HepG2 (cell line): ENCODE measurements around the gene YIF1A. TPM values are rescaled to one million over a fixed set of nuclear protein-coding genes. Genes with fewer than 3 reads are reported as not detected.

Experiments used
- ATAC-seq: fragments of 200-7000 bp; cut with Tn5 transposase; 3 replicates; pipeline ENCODE4 v1.9.1; 2020; ENCODE audit warnings: mild to moderate bottlenecking, moderate library complexity
- BruUV-seq: library from RNA; stranded (reverse); fragments of 400-500 nt; replicated peaks from 2 replicates; lab custom pipeline; 2021; lab: Mats Ljungman, UMichigan
- CTCF ChIA-PET: fragments of 300-600 bp; formaldehyde crosslinking; extraction: SDS; loops from one replicate; lab custom pipeline; 2021; ENCODE audit warnings: low total read pairs, inconsistent platforms, low intra/inter-chr PET ratio; lab: Yijun Ruan, JAX
- POLR2A ChIA-PET: fragments of 350-600 bp; sonication (Branson Sonifier 250); formaldehyde crosslinking; loops from one replicate; lab custom pipeline; 2020; ENCODE audit warnings: antibody characterized with exemption, inconsistent platforms; lab: Yijun Ruan, JAX
- DNase-seq: peaks from one replicate; pipeline ENCODE4 v3.0.0-alpha.2; 2015; ENCODE audit warnings: low spot score
- FAIRE-seq: peaks from 3 replicates; lab custom pipeline; 2011; peaks lifted over from hg19 to GRCh38; lab: Jason Lieb, UNC
- H2AFZ ChIP-seq: one replicate; pipeline ENCODE4 v1.6.1; 2011; ENCODE audit warnings: low read length, inconsistent platforms
- H3K27ac ChIP-seq: fragments of 300-600 bp; 3 replicates; pipeline ENCODE4 v1.8.0; 2011; ENCODE audit warnings: mixed run types, mild to moderate bottlenecking, mixed read lengths, low read length, inconsistent platforms; ENCODE audit not compliant: insufficient read depth; ENCODE audit errors: extremely low read length
- H3K27me3 ChIP-seq, 2 experiments: fragments of 200-600 bp in 1 of 2; 2 replicates in 1 of 2; 3 replicates in 1 of 2; pipeline versions ENCODE4 v1.6.0 to v1.8.0; 2011; ENCODE audit warnings: low read length in 2 of 2, mild to moderate bottlenecking in 2 of 2, moderate library complexity in 2 of 2, inconsistent platforms in 1 of 2; ENCODE audit not compliant: insufficient read depth in 2 of 2, control insufficient read depth in 1 of 2
- H3K36me3 ChIP-seq, 2 experiments: fragments of 200-600 bp in 1 of 2; replicated peaks in 1 of 2; 2 replicates in 1 of 2; 3 replicates in 1 of 2; pipeline versions ENCODE4 v1.5.1 to v1.8.0; 2011; ENCODE audit warnings: low read length in 2 of 2, inconsistent platforms in 1 of 2; ENCODE audit not compliant: insufficient read depth in 2 of 2, control insufficient read depth in 1 of 2
- H3K4me1 ChIP-seq: 2 replicates; pipeline ENCODE4 v1.5.1; 2012; ENCODE audit warnings: low read length, inconsistent platforms; ENCODE audit not compliant: insufficient read depth
- H3K4me2 ChIP-seq: 2 replicates; pipeline ENCODE4 v1.6.0; 2011; ENCODE audit warnings: low read depth, low read length, inconsistent platforms
- H3K4me3 ChIP-seq, 3 experiments: fragments of 200-600 bp in 1 of 3; sonication (generic), shearing (Covaris generic) in 1 of 3; replicated peaks in 1 of 3; 2 replicates each; pipeline ENCODE4 v1.5.1; 2011 to 2016; ENCODE audit warnings: low read length in 3 of 3, inconsistent platforms in 2 of 3, low read depth in 2 of 3, mild to moderate bottlenecking in 2 of 3, control low read depth in 1 of 3, mixed read lengths in 1 of 3; ENCODE audit not compliant: insufficient read depth in 1 of 3
- H3K79me2 ChIP-seq: one replicate; pipeline ENCODE4 v1.6.1; 2011; ENCODE audit warnings: low read length, inconsistent platforms; ENCODE audit not compliant: insufficient read depth
- H3K9ac ChIP-seq: 2 replicates; pipeline ENCODE4 v1.6.0; 2011; ENCODE audit warnings: mild to moderate bottlenecking, low read depth, low read length, inconsistent platforms; ENCODE audit not compliant: insufficient read depth
- H3K9me3 ChIP-seq: 2 replicates; pipeline ENCODE4 v1.5.1; 2012; ENCODE audit warnings: mild to moderate bottlenecking, low read length
- H4K20me1 ChIP-seq: 2 replicates; pipeline ENCODE4 v1.6.0; 2011; ENCODE audit warnings: inconsistent platforms, mild to moderate bottlenecking, low read length, moderate library complexity; ENCODE audit not compliant: insufficient read depth
- HHEX ChIP-seq: IDR thresholded peaks from 2 replicates; pipeline ENCODE4 v1.6.1; 2016; ENCODE audit warnings: control low read depth
- LCORL ChIP-seq, 2 experiments: fragments of 450-650 bp in 1 of 2; sonication (generic) in 1 of 2; formaldehyde crosslinking in 1 of 2; IDR thresholded peaks; 2 replicates each; pipeline versions ENCODE4 v1.5.0 to v1.6.1; 2017 to 2020; ENCODE audit warnings: antibody characterized with exemption in 1 of 2, missing genetic modification reagents in 1 of 2
- SSRP1 ChIP-seq: IDR thresholded peaks from 2 replicates; pipeline ENCODE4 v1.6.1; 2016; ENCODE audit warnings: control low read depth
- TMF1 ChIP-seq: sonication (generic); formaldehyde crosslinking; IDR thresholded peaks from 2 replicates; pipeline ENCODE4 v1.8.1; 2022; ENCODE audit warnings: low read depth, missing genetic modification reagents
- ZNF224 ChIP-seq: sonication (generic); formaldehyde crosslinking; IDR thresholded peaks from 2 replicates; pipeline ENCODE4 v1.5.0; 2020; ENCODE audit warnings: mild to moderate bottlenecking, missing genetic modification reagents
- ZNF430 ChIP-seq: sonication (generic); formaldehyde crosslinking; IDR thresholded peaks from 2 replicates; pipeline ENCODE4 v1.9.0; 2021; ENCODE audit warnings: mild to moderate bottlenecking, missing genetic modification reagents
- WGBS: methylation state at CpG from one replicate; pipeline ENCODE4 v1.1.6; 2017; ENCODE audit warnings: low lambda C conversion rate; 5-methylcytosine and 5-hydroxymethylcytosine counted together
- in situ Hi-C: cut with HindIII; loops from 2 replicates; pipeline ENCODE4 v1.10.0; 2017; ENCODE audit warnings: low pct_unique_long_range_greater_than_20kb; ENCODE audit not compliant: extremely low pct_ligation_motif_present
- intact Hi-C: fragments of 100-400 bp; cut with micrococcal nuclease; formaldehyde crosslinking; loops from one replicate; pipeline ENCODE4 v1.10.0; 2022; ENCODE audit not compliant: unreplicated experiment
- polyA plus RNA-seq, 8 experiments: library from polyadenylated mRNA; depleted of rRNA in 3 of 8; stranded (reverse) in 7 of 8; unstranded in 1 of 8; fragments of >200 nt; fragmentation: Illumina TruSeq in 4 of 8; extraction: Trizol in 4 of 8; gene quantifications; 2 replicates each; pipeline versions ENCODE4 v1.2.1 to v1.2.3, GENCODE V29; 2011 to 2016; ENCODE audit warnings: low read depth in 4 of 8, missing spikeins in 1 of 8, mixed read lengths in 1 of 8; ENCODE audit not compliant: insufficient read depth in 1 of 8
- total RNA-seq, 5 experiments: library from RNA; depleted of rRNA; stranded (reverse); fragments of >200 nt; fragmentation: Illumina TruSeq; extraction: Trizol; gene quantifications; 2 replicates each; pipeline ENCODE4 v1.2.3, GENCODE V29; 2016; ENCODE audit warnings: low read depth in 1 of 5
- TF ChIP-seq, protein P1 (sequence below): sonication (generic); formaldehyde crosslinking; IDR thresholded peaks from 2 replicates; pipeline ENCODE4 v1.8.1; 2023; ENCODE audit warnings: mild to moderate bottlenecking, missing genetic modification reagents
- TF ChIP-seq, protein P2 (sequence below): sonication (generic); formaldehyde crosslinking; conservative IDR thresholded peaks from 2 replicates; pipeline ENCODE4 v1.4.0; 2020; ENCODE audit warnings: missing genetic modification reagents
- TF ChIP-seq, protein P3 (sequence below): sonication (generic); formaldehyde crosslinking; IDR thresholded peaks from 2 replicates; pipeline ENCODE4 v1.4.0; 2020; ENCODE audit warnings: missing genetic modification reagents
- TF ChIP-seq, protein P4 (sequence below): sonication (generic); formaldehyde crosslinking; IDR thresholded peaks from 2 replicates; pipeline ENCODE4 v1.4.0; 2020; ENCODE audit warnings: missing genetic modification reagents, borderline replicate concordance
- TF ChIP-seq, protein P5 (sequence below): IDR thresholded peaks from 2 replicates; pipeline ENCODE4 v1.6.1; 2016; ENCODE audit warnings: missing compliant biosample characterization, missing genetic modification reagents, borderline replicate concordance
- TF ChIP-seq, protein P6 (sequence below): sonication (generic); formaldehyde crosslinking; IDR thresholded peaks from 2 replicates; pipeline ENCODE4 v1.5.1; 2020; ENCODE audit warnings: mild to moderate bottlenecking, missing genetic modification reagents, borderline replicate concordance

YIF1A gene
- total and polyA plus RNA-seq, 2 of the 13 experiments (the other 11 are each of a cell fraction or from before 2014, with no cell fraction given), result 133 to 145 TPM

DNA sequence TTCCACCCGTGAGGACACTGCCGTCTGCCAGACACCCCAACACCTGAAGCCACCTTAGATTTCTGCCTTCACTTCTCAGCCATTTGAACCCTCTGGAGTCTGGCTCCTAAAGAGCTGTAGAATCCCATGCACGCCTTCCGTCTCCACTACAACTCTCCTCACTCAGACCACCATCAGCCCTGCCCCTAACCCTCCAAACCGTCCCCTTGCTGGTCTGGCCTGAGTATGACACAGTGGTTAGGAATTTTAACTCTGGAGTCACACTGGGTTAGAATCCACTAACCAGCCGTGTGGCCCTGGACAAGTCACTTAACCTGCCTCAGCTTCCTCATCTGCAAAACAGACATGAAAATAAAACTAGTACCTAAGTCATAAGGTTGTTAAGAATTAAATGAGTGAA, 7.9 kb downstream of the YIF1A start:
- BruUV-seq, result no TSS peak
- in situ Hi-C loops (no loop called here), intact Hi-C loops (no loop called here)
- peaks cover 5 to 13% of the 10 kb centered on the region in 2 experiments; a peak in 4 of 5 replicates for H3K36me3 ChIP-seq
- CTCF ChIA-PET, result no interaction called here
- H3K4me3 ChIP-seq, result no peak overlapping the region
- FAIRE-seq (no peak), ATAC-seq (no peak), DNase-seq (no peak)
- H4K20me1 ChIP-seq, result peaks cover 6% of the 10 kb centered on the region
- no peak overlapping the region for H3K9ac ChIP-seq
- WGBS, result 39% methylated on average over 6 of the region's 6 CpGs
- H3K4me1 ChIP-seq, result peaks cover 49% of the 10 kb centered on the region
- no peak overlapping the region for H2AFZ ChIP-seq
- no peak overlapping the region for H3K27ac ChIP-seq
- H3K79me2 ChIP-seq, result peaks cover 6% of the 10 kb centered on the region
- no peak overlapping the region for H3K4me2 ChIP-seq
- H3K9me3 ChIP-seq, result no peaks in the 10 kb centered on the region
- peaks cover 3 to 9% of the 10 kb centered on the region in 2 experiments; a peak in 3 of 5 replicates for H3K27me3 ChIP-seq
- POLR2A ChIA-PET, result interaction anchor here (1.1 to 2.4 kb wide), 4 partner anchors 7 to 33 kb away, joined by 3 to 15 read pairs (median 6); partner anchors contain the start of genes RAB1B and YIF1A
- TF ChIP-seq, protein P1, sequence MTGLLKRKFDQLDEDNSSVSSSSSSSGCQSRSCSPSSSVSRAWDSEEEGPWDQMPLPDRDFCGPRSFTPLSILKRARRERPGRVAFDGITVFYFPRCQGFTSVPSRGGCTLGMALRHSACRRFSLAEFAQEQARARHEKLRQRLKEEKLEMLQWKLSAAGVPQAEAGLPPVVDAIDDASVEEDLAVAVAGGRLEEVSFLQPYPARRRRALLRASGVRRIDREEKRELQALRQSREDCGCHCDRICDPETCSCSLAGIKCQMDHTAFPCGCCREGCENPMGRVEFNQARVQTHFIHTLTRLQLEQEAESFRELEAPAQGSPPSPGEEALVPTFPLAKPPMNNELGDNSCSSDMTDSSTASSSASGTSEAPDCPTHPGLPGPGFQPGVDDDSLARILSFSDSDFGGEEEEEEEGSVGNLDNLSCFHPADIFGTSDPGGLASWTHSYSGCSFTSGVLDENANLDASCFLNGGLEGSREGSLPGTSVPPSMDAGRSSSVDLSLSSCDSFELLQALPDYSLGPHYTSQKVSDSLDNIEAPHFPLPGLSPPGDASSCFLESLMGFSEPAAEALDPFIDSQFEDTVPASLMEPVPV (CRISPR knock-in tag), result no peak
- TF ChIP-seq TMF1 (CRISPR knock-in tag) (no peak), SSRP1 (CRISPR knock-in tag) (no peak), ZNF430 (no peak), HHEX (CRISPR knock-in tag) (no peak), ZNF224 (CRISPR knock-in tag) (no peak), LCORL (IDR thresholded peaks at IDR 0.05) (no peak), LCORL (CRISPR knock-in tag; IDR thresholded peaks at IDR 0.05) (no peak)
- TF ChIP-seq, protein P2, sequence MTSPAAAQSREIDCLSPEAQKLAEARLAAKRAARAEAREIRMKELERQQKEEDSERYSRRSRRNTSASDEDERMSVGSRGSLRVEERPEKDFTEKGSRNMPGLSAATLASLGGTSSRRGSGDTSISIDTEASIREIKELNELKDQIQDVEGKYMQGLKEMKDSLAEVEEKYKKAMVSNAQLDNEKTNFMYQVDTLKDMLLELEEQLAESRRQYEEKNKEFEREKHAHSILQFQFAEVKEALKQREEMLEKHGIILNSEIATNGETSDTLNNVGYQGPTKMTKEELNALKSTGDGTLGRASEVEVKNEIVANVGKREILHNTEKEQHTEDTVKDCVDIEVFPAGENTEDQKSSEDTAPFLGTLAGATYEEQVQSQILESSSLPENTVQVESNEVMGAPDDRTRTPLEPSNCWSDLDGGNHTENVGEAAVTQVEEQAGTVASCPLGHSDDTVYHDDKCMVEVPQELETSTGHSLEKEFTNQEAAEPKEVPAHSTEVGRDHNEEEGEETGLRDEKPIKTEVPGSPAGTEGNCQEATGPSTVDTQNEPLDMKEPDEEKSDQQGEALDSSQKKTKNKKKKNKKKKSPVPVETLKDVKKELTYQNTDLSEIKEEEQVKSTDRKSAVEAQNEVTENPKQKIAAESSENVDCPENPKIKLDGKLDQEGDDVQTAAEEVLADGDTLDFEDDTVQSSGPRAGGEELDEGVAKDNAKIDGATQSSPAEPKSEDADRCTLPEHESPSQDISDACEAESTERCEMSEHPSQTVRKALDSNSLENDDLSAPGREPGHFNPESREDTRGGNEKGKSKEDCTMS (CRISPR knock-in tag), result no peak
- TF ChIP-seq, protein P3, sequence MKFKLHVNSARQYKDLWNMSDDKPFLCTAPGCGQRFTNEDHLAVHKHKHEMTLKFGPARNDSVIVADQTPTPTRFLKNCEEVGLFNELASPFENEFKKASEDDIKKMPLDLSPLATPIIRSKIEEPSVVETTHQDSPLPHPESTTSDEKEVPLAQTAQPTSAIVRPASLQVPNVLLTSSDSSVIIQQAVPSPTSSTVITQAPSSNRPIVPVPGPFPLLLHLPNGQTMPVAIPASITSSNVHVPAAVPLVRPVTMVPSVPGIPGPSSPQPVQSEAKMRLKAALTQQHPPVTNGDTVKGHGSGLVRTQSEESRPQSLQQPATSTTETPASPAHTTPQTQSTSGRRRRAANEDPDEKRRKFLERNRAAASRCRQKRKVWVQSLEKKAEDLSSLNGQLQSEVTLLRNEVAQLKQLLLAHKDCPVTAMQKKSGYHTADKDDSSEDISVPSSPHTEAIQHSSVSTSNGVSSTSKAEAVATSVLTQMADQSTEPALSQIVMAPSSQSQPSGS (CRISPR knock-in tag), result no peak
- TF ChIP-seq, protein P4, sequence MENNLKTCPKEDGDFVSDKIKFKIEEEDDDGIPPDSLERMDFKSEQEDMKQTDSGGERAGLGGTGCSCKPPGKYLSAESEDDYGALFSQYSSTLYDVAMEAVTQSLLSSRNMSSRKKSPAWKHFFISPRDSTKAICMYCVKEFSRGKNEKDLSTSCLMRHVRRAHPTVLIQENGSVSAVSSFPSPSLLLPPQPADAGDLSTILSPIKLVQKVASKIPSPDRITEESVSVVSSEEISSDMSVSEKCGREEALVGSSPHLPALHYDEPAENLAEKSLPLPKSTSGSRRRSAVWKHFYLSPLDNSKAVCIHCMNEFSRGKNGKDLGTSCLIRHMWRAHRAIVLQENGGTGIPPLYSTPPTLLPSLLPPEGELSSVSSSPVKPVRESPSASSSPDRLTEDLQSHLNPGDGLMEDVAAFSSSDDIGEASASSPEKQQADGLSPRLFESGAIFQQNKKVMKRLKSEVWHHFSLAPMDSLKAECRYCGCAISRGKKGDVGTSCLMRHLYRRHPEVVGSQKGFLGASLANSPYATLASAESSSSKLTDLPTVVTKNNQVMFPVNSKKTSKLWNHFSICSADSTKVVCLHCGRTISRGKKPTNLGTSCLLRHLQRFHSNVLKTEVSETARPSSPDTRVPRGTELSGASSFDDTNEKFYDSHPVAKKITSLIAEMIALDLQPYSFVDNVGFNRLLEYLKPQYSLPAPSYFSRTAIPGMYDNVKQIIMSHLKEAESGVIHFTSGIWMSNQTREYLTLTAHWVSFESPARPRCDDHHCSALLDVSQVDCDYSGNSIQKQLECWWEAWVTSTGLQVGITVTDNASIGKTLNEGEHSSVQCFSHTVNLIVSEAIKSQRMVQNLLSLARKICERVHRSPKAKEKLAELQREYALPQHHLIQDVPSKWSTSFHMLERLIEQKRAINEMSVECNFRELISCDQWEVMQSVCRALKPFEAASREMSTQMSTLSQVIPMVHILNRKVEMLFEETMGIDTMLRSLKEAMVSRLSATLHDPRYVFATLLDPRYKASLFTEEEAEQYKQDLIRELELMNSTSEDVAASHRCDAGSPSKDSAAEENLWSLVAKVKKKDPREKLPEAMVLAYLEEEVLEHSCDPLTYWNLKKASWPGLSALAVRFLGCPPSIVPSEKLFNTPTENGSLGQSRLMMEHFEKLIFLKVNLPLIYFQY (CRISPR knock-in tag), result no peak
- TF ChIP-seq, protein P5, sequence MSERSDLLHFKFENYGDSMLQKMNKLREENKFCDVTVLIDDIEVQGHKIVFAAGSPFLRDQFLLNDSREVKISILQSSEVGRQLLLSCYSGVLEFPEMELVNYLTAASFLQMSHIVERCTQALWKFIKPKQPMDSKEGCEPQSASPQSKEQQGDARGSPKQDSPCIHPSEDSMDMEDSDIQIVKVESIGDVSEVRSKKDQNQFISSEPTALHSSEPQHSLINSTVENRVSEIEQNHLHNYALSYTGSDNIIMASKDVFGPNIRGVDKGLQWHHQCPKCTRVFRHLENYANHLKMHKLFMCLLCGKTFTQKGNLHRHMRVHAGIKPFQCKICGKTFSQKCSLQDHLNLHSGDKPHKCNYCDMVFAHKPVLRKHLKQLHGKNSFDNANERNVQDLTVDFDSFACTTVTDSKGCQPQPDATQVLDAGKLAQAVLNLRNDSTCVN (CRISPR knock-in tag), result no peak
- TF ChIP-seq, protein P6, sequence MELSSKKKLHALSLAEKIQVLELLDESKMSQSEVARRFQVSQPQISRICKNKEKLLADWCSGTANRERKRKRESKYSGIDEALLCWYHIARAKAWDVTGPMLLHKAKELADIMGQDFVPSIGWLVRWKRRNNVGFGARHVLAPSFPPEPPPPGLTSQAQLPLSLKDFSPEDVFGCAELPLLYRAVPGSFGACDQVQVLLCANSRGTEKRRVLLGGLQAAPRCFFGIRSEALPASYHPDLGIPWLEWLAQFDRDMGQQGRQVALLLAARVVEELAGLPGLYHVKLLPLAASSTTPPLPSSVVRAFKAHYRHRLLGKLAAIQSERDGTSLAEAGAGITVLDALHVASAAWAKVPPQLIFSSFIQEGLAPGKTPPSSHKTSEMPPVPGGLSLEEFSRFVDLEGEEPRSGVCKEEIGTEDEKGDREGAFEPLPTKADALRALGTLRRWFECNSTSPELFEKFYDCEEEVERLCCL (CRISPR knock-in tag), result no peak
